CD14-positive monocyte (primary cell): ENCODE data around the gene FAM53B. TPM values are rescaled to one million over a fixed set of nuclear protein-coding genes. Genes with fewer than 3 reads are reported as not detected.

Source experiments
- DNase-seq, 3 donors: peaks; one replicate each; pipeline ENCODE4 v3.0.0-alpha.2; 2011 to 2022
- H2AFZ ChIP-seq: 2 replicates; pipeline ENCODE4 v1.6.0; 2012; ENCODE audit warnings: mild to moderate bottlenecking, low read depth, low read length, inconsistent platforms; ENCODE audit not compliant: insufficient read depth, poor library complexity, severe bottlenecking
- H3K27ac ChIP-seq, 2 donors: 1 replicate in 1 of 2; 2 replicates in 1 of 2; pipeline ENCODE4 v1.5.1; 2012 to 2013; ENCODE audit warnings: low read length in 2 of 2, control low read depth in 1 of 2, inconsistent platforms in 1 of 2, low read depth in 1 of 2, mild to moderate bottlenecking in 1 of 2
- H3K27me3 ChIP-seq, 2 donors: one replicate each; pipeline versions ENCODE4 v1.6.0 to v1.6.1; 2011 to 2013; ENCODE audit warnings: low read length in 2 of 2; ENCODE audit not compliant: control insufficient read depth in 2 of 2, insufficient read depth in 2 of 2
- H3K36me3 ChIP-seq, 2 donors: replicated peaks in 1 of 2; 1 replicate in 1 of 2; 2 replicates in 1 of 2; pipeline versions ENCODE4 v1.5.1 to v1.6.1; 2012 to 2013; ENCODE audit warnings: low read length in 2 of 2, control low read depth in 1 of 2, inconsistent platforms in 1 of 2, mild to moderate bottlenecking in 1 of 2; ENCODE audit not compliant: insufficient read depth in 2 of 2, control insufficient read depth in 1 of 2
- H3K4me1 ChIP-seq, 2 donors: 1 replicate in 1 of 2; 2 replicates in 1 of 2; pipeline versions ENCODE4 v1.5.1 to v1.6.1; 2012 to 2013; ENCODE audit warnings: low read length in 2 of 2, control low read depth in 1 of 2, inconsistent platforms in 1 of 2, mild to moderate bottlenecking in 1 of 2, moderate library complexity in 1 of 2; ENCODE audit not compliant: insufficient read depth in 2 of 2, control insufficient read depth in 1 of 2
- H3K4me2 ChIP-seq: replicated peaks from 2 replicates; pipeline ENCODE3; 2012; ENCODE audit warnings: low read length, moderate library complexity, mild to moderate bottlenecking; ENCODE audit not compliant: poor library complexity, severe bottlenecking; ENCODE audit errors: extremely low read depth
- H3K4me3 ChIP-seq, 3 experiments: fragments of 200-600 bp in 1 of 3; sonication (generic) in 1 of 3; replicated peaks in 1 of 3; 1 replicate in 2 of 3; 2 replicates in 1 of 3; pipeline ENCODE4 v1.5.1; 2011 to 2013; ENCODE audit warnings: low read length in 3 of 3, mild to moderate bottlenecking in 3 of 3, control low read depth in 2 of 3, low read depth in 2 of 3, inconsistent platforms in 1 of 3, moderate library complexity in 1 of 3
- H3K79me2 ChIP-seq: 2 replicates; pipeline ENCODE4 v1.6.0; 2012; ENCODE audit warnings: mild to moderate bottlenecking, control low read depth, inconsistent platforms, low read length, moderate library complexity; ENCODE audit not compliant: insufficient read depth
- H3K9ac ChIP-seq: 2 replicates; pipeline ENCODE4 v1.6.0; 2017; ENCODE audit warnings: low read length, mild to moderate bottlenecking; ENCODE audit not compliant: insufficient read depth, poor library complexity, severe bottlenecking
- H3K9me3 ChIP-seq, 2 donors: replicated peaks in 1 of 2; 1 replicate in 1 of 2; 2 replicates in 1 of 2; pipeline versions ENCODE4 v1.5.1 to v1.6.1; 2012 to 2013; ENCODE audit warnings: low read length in 2 of 2, control low read depth in 1 of 2; ENCODE audit not compliant: control insufficient read depth in 1 of 2, insufficient read depth in 1 of 2
- H4K20me1 ChIP-seq: 2 replicates; pipeline ENCODE4 v1.6.0; 2012; ENCODE audit warnings: mild to moderate bottlenecking, low read length, control low read depth, moderate library complexity; ENCODE audit not compliant: insufficient read depth
- H3K27ac Mint-ChIP-seq, 7 donors: one replicate each; pipeline ENCODE4 v1.8.0; 2020; ENCODE audit warnings: mild to moderate bottlenecking in 7 of 7, mixed read lengths in 7 of 7, moderate library complexity in 6 of 7, inconsistent platforms in 2 of 7
- H3K27me3 Mint-ChIP-seq, 3 donors: one replicate each; pipeline ENCODE4 v1.8.0; 2021 to 2022; ENCODE audit warnings: low read depth in 3 of 3, mild to moderate bottlenecking in 3 of 3, mixed read lengths in 3 of 3, moderate library complexity in 3 of 3, inconsistent platforms in 1 of 3
- H3K36me3 Mint-ChIP-seq, 2 donors: one replicate each; pipeline ENCODE4 v1.8.0; 2020; ENCODE audit warnings: mixed read lengths in 2 of 2, inconsistent platforms in 1 of 2, mild to moderate bottlenecking in 1 of 2
- H3K4me1 Mint-ChIP-seq: one replicate; pipeline ENCODE4 v1.8.0; 2020; ENCODE audit warnings: mild to moderate bottlenecking, mixed read lengths
- H3K4me3 Mint-ChIP-seq, 2 donors: one replicate each; pipeline ENCODE4 v1.8.0; 2020; ENCODE audit warnings: mild to moderate bottlenecking in 2 of 2, mixed read lengths in 2 of 2, moderate library complexity in 1 of 2
- H3K9me3 Mint-ChIP-seq, 7 donors: one replicate each; pipeline ENCODE4 v1.8.0; 2020 to 2022; ENCODE audit warnings: mixed read lengths in 7 of 7, mild to moderate bottlenecking in 6 of 7, moderate library complexity in 6 of 7, inconsistent platforms in 2 of 7
- CTCF ChIP-seq: fragments of 200-600 bp; IDR thresholded peaks from one replicate; pipeline ENCODE4 v1.8.0; 2022; ENCODE audit warnings: antibody characterized with exemption, mild to moderate bottlenecking
- WGBS: methylation state at CpG from one replicate; pipeline ENCODE4 v1.1.5; 2013; ENCODE audit warnings: missing lambda C conversion rate; ENCODE audit not compliant: insufficient coverage; 5-methylcytosine and 5-hydroxymethylcytosine counted together
- intact Hi-C, 2 donors: fragments of 100-400 bp; cut with micrococcal nuclease; formaldehyde crosslinking; loops; one replicate each; pipeline versions ENCODE4 v1.15.0 to v1.15.1; 2023
- polyA plus RNA-seq, 3 donors: library from polyadenylated mRNA; depleted of rRNA in 1 of 3; unstranded in 2 of 3; stranded (reverse) in 1 of 3; fragments of 300-500 nt in 2 of 3; fragments of >200 nt in 1 of 3; fragmentation: Illumina TruSeq in 2 of 3; gene quantifications; 1 replicate in 2 of 3; 2 replicates in 1 of 3; pipeline ENCODE4 v1.2.3, GENCODE V29; 2012 to 2021

Gene FAM53B
- polyA plus RNA-seq, 3 donors, result 5.8 to 23.3 (median 12.6) TPM

DNA sequence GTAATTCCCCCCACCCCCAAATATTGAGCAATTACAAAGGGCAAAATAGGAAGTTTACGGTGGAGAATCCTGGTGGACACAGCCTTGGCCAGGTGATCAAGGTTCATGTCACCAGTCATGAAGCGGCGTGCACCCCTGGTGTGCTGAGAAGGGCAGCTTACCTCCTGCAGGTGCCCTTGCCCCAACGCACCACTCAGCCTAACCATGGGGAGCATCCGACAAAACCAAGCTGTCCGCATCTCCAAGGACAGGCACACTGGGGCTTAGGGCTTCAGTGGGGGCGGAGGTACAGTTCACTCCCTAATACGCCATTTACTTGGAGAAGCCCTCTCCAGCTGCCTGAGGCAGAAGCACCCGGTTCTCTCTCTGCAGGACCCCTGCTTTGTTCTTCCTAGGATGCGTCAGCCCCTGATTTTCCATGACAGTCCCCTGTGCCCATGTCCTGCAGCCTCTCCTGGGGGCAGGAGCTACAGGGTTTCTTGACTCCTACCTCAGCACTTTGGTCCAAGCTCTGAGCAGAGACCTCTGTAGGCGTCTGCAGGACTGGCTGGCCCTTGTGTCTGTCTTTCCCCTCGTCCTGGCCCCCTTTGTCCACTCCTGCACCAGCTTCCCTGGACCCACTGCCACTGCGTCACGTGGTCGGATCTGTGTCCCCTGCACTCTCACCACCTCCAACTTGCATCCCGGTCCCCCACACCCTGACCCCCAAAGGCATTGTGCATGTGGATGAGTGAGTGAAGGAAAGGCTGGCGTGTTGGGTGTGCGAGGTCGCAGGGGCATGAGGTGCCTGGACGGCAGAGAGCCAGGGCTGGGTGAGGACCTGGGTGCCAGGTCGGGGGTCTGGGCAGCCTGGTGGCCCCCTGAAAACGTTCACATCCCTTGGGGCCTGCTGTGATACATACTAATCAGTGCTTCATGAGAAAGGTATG is 168.8 kb downstream of the FAM53B start:
- H3K9me3 Mint-ChIP-seq, result peaks cover 0 to 4% (median 0%) of the 10 kb centered on the region in 7 donors
- H3K4me3 ChIP-seq, result no peak overlapping the region
- H3K4me2 ChIP-seq, result no peak overlapping the region
- no peak for TF ChIP-seq CTCF
- no peak overlapping the region for H3K9ac ChIP-seq
- no peaks in the 10 kb centered on the region for H4K20me1 ChIP-seq
- H3K9me3 ChIP-seq, result no peaks in the 10 kb centered on the region
- intact Hi-C loops, result no loop called here
- 89% methylated on average over 14 of the region's 22 CpGs for WGBS
- H3K36me3 Mint-ChIP-seq, result peaks cover 0 to 2% of the 10 kb centered on the region in 2 donors
- no peaks in the 10 kb centered on the region for H3K79me2 ChIP-seq
- no peak overlapping the region for H2AFZ ChIP-seq
- peak in 1 of 3 donors; percentile 1 for DNase-seq
- H3K27ac ChIP-seq, result no peak overlapping the region
- no peak overlapping the region for H3K27ac Mint-ChIP-seq
- H3K27me3 Mint-ChIP-seq, result peaks cover 2 to 4% (median 3%) of the 10 kb centered on the region in 3 donors
- no peaks in the 10 kb centered on the region for H3K27me3 ChIP-seq
- H3K4me1 Mint-ChIP-seq, result no peaks in the 10 kb centered on the region
- H3K36me3 ChIP-seq, result no peaks in the 10 kb centered on the region
- no peak overlapping the region for H3K4me3 Mint-ChIP-seq
- no peaks in the 10 kb centered on the region for H3K4me1 ChIP-seq

- no peak overlapping the region for H3K27ac Mint-ChIP-seq
- peaks cover 0 to 2% of the 10 kb centered on the region in 2 donors for H3K36me3 Mint-ChIP-seq
- intact Hi-C loops, result no loop called here
- Histone ChIP-seq H3K4me3 (no peak overlapping the region), H3K4me1 (no peaks in the 10 kb centered on the region), H3K27me3 (no peaks in the 10 kb centered on the region), H2AFZ (no peak overlapping the region), H3K27ac (no peak overlapping the region), H3K9me3 (no peaks in the 10 kb centered on the region), H3K9ac (no peak overlapping the region), H3K36me3 (no peaks in the 10 kb centered on the region), H4K20me1 (no peaks in the 10 kb centered on the region), H3K4me2 (no peak overlapping the region), H3K79me2 (no peaks in the 10 kb centered on the region)
- peaks cover 0 to 4% (median 0%) of the 10 kb centered on the region in 7 donors for H3K9me3 Mint-ChIP-seq
- H3K4me1 Mint-ChIP-seq, result no peaks in the 10 kb centered on the region
- H3K4me3 Mint-ChIP-seq, result no peak overlapping the region
- no peak for TF ChIP-seq CTCF
- DNase-seq, result no peak
- WGBS, result 95% methylated on average over 7 of the region's 14 CpGs
- peaks cover 2 to 4% (median 3%) of the 10 kb centered on the region in 3 donors for H3K27me3 Mint-ChIP-seq
Observed at GRCh38 chr10:124574456-124575070, 169.6 kb downstream of the FAM53B start.
